Liver (tissue), 9 donors: ENCODE results near the gene SSC4D. TPM values are rescaled to one million over a fixed set of nuclear protein-coding genes. Genes with fewer than 3 reads are reported as not detected.

ENCODE experiments used
- DNase-seq: peaks from one replicate; pipeline ENCODE4 v3.0.0-alpha.2; 2017; ENCODE audit warnings: low spot score
- H3K27ac ChIP-seq, 2 donors: one replicate each; pipeline ENCODE4 v1.7.0; 2013; ENCODE audit warnings: inconsistent platforms in 2 of 2, low read length in 2 of 2, control low read depth in 1 of 2, low read depth in 1 of 2, mild to moderate bottlenecking in 1 of 2
- H3K27me3 ChIP-seq, 4 donors: one replicate each; pipeline versions ENCODE4 v1.6.1 to v1.7.0; 2013; ENCODE audit warnings: low read length in 3 of 4, inconsistent platforms in 1 of 4, mild to moderate bottlenecking in 1 of 4, moderate library complexity in 1 of 4; ENCODE audit not compliant: control insufficient read depth in 4 of 4, insufficient read depth in 4 of 4
- H3K36me3 ChIP-seq, 4 donors: one replicate each; pipeline versions ENCODE4 v1.6.1 to v1.7.0; 2013; ENCODE audit warnings: low read length in 3 of 4, mild to moderate bottlenecking in 3 of 4, low read depth in 1 of 4, moderate library complexity in 1 of 4; ENCODE audit not compliant: control insufficient read depth in 4 of 4, insufficient read depth in 3 of 4
- H3K4me1 ChIP-seq, 4 donors: one replicate each; pipeline versions ENCODE4 v1.6.1 to v1.7.0; 2013; ENCODE audit warnings: low read length in 3 of 4, mild to moderate bottlenecking in 3 of 4, moderate library complexity in 1 of 4; ENCODE audit not compliant: control insufficient read depth in 4 of 4, insufficient read depth in 4 of 4
- H3K4me3 ChIP-seq, 3 donors: one replicate each; pipeline versions ENCODE4 v1.6.1 to v1.7.0; 2013; ENCODE audit warnings: low read length in 3 of 3, control low read depth in 1 of 3, low read depth in 1 of 3, mild to moderate bottlenecking in 1 of 3
- H3K9ac ChIP-seq, 2 donors: one replicate each; pipeline ENCODE4 v1.7.0; 2013; ENCODE audit warnings: low read length in 2 of 2, mild to moderate bottlenecking in 2 of 2, moderate library complexity in 2 of 2, control low read depth in 1 of 2, low read depth in 1 of 2
- H3K9me3 ChIP-seq, 4 donors: one replicate each; pipeline versions ENCODE4 v1.6.1 to v1.7.0; 2013; ENCODE audit warnings: low read length in 3 of 4; ENCODE audit not compliant: control insufficient read depth in 4 of 4
- EGR1 ChIP-seq, 2 donors: IDR thresholded peaks; 2 replicates each; pipeline ENCODE4 v1.6.1; 2016 to 2018; ENCODE audit warnings: antibody characterized with exemption in 2 of 2, low read depth in 2 of 2
- GABPA ChIP-seq, 2 donors: IDR thresholded peaks in 1 of 2; conservative IDR thresholded peaks in 1 of 2; 2 replicates each; pipeline ENCODE4 v1.6.1; 2016; ENCODE audit warnings: antibody characterized with exemption in 2 of 2, mild to moderate bottlenecking in 1 of 2, moderate library complexity in 1 of 2
- HNF4A ChIP-seq, 2 donors: conservative IDR thresholded peaks; 2 replicates each; pipeline ENCODE4 v1.6.1; 2016; ENCODE audit warnings: antibody characterized with exemption in 2 of 2, mild to moderate bottlenecking in 2 of 2
- HNF4G ChIP-seq: IDR thresholded peaks from 2 replicates; pipeline ENCODE4 v1.6.1; 2016; ENCODE audit warnings: antibody characterized with exemption
- JUND ChIP-seq, 2 donors: IDR thresholded peaks; 2 replicates each; pipeline ENCODE4 v1.6.1; 2016; ENCODE audit warnings: antibody characterized with exemption in 2 of 2
- NR2F2 ChIP-seq: IDR thresholded peaks from 2 replicates; pipeline ENCODE4 v1.6.1; 2016; ENCODE audit warnings: antibody characterized with exemption
- RAD21 ChIP-seq, 2 donors: IDR thresholded peaks; 2 replicates each; pipeline ENCODE4 v1.6.1; 2016; ENCODE audit warnings: antibody characterized with exemption in 2 of 2, mild to moderate bottlenecking in 2 of 2
- RXRA ChIP-seq, 2 donors: IDR thresholded peaks; 2 replicates each; pipeline ENCODE4 v1.6.1; 2017 to 2018; ENCODE audit warnings: antibody characterized with exemption in 2 of 2, mild to moderate bottlenecking in 1 of 2
- SP1 ChIP-seq: IDR thresholded peaks from 2 replicates; pipeline ENCODE4 v1.6.1; 2018; ENCODE audit warnings: antibody characterized with exemption, mild to moderate bottlenecking
- YY1 ChIP-seq: IDR thresholded peaks from 2 replicates; pipeline ENCODE4 v1.6.1; 2016; ENCODE audit warnings: antibody characterized with exemption, mild to moderate bottlenecking
- WGBS: extraction: QIAGEN DNeasy Blood & Tissue Kit; methylation state at CpG from one replicate; pipeline ENCODE4 v1.1.7; 2013; 5-methylcytosine and 5-hydroxymethylcytosine counted together
- polyA plus RNA-seq, 2 donors: library from polyadenylated mRNA; stranded (reverse) in 1 of 2; unstranded in 1 of 2; fragments of 200-250 nt in 1 of 2; fragments of >200 nt in 1 of 2; fragmentation: Nextera tagmentation in 1 of 2; extraction: Ambion mirVana in 1 of 2; gene quantifications; one replicate each; pipeline versions ENCODE4 v1.2.1 to v1.2.3, GENCODE V29; 2013 to 2015
- total RNA-seq, 2 donors: library from RNA; depleted of rRNA; stranded (reverse); fragments of >200 nt; gene quantifications; one replicate each; pipeline ENCODE4 v1.2.3, GENCODE V29; 2014
- TF ChIP-seq, protein P1 (sequence below): fragments of 150-350 bp; IDR thresholded peaks from 2 replicates; pipeline ENCODE4 v1.5.1; 2017; ENCODE audit warnings: improper control_type of control experiment, low read depth, low read length; ENCODE audit not compliant: missing input control
- TF ChIP-seq, protein P2 (sequence below): IDR thresholded peaks from 2 replicates; pipeline ENCODE4 v1.6.1; 2016; ENCODE audit warnings: antibody characterized with exemption, mild to moderate bottlenecking
- TF ChIP-seq, protein P3 (sequence below): IDR thresholded peaks from 2 replicates; pipeline ENCODE4 v1.6.1; 2016; ENCODE audit warnings: antibody characterized with exemption
- donor health status: healthy.
- donor health status: healthy.
- donor health status: healthy.
- donor health status: healthy.
- donor health status: healthy.

SSC4D gene
- total and polyA plus RNA-seq, 4 donors: 1.2 to 2.3 (median 1.5) TPM

DNA sequence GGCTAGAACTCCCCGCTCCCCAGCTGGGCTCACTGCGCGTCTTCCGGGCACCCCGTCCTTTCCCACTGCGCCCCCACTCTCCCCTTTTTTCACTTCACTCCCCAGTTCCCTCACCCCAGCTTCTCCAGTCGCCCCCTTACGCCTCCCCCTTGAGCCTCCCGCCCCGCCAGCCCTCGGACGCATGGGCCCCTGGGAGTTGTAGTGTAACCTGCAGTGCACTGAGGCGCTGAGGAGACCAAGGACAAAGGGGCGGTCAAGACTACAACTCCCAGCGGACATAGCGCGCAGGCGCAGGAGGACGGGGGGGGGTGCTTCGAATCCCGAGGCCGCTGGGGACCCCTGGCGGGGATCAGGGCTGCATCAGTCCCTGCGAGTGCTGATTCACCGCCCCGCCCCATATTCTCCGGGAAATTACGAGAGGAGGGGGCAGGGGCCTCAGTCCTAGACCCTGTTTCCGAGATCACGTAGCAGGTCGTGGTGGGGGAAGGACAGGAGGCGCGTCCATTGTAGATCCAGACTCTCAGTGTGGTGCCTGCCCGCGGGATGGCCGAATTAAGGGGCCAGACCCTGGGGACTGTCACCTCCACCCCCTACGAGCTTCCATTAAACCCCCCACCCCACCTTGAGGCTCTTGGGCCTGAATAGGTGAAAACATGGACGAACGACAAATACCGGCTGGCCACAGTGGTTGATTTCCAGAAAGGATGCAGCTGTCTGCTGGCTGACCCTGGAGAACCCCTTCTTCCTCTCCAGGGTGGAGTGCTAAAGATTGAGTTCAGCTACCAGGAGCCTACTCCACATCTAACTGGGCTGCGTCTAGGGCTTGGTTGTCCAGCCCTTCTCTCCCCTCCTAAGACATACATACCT lies 50.2 kb downstream of the SSC4D start (continued):
- TF ChIP-seq, protein P1, sequence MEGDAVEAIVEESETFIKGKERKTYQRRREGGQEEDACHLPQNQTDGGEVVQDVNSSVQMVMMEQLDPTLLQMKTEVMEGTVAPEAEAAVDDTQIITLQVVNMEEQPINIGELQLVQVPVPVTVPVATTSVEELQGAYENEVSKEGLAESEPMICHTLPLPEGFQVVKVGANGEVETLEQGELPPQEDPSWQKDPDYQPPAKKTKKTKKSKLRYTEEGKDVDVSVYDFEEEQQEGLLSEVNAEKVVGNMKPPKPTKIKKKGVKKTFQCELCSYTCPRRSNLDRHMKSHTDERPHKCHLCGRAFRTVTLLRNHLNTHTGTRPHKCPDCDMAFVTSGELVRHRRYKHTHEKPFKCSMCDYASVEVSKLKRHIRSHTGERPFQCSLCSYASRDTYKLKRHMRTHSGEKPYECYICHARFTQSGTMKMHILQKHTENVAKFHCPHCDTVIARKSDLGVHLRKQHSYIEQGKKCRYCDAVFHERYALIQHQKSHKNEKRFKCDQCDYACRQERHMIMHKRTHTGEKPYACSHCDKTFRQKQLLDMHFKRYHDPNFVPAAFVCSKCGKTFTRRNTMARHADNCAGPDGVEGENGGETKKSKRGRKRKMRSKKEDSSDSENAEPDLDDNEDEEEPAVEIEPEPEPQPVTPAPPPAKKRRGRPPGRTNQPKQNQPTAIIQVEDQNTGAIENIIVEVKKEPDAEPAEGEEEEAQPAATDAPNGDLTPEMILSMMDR: peak; percentile 85
- peak in 1 of 2 donors; percentile 53 for TF ChIP-seq JUND (IDR thresholded peaks at IDR 0.05)
- TF ChIP-seq EGR1 (IDR thresholded peaks at IDR 0.05; ENCODE audit: low read depth in 2 of 2): peak in 1 of 2 donors; percentile 4
- TF ChIP-seq HNF4G: no peak
- TF ChIP-seq RAD21 (IDR thresholded peaks at IDR 0.05): peak; percentile 76 to 83
- TF ChIP-seq SP1: peak; percentile 60
- peak; percentile 50 for TF ChIP-seq YY1
- TF ChIP-seq RXRA (IDR thresholded peaks at IDR 0.05): peak; percentile 52 to 58

DNA sequence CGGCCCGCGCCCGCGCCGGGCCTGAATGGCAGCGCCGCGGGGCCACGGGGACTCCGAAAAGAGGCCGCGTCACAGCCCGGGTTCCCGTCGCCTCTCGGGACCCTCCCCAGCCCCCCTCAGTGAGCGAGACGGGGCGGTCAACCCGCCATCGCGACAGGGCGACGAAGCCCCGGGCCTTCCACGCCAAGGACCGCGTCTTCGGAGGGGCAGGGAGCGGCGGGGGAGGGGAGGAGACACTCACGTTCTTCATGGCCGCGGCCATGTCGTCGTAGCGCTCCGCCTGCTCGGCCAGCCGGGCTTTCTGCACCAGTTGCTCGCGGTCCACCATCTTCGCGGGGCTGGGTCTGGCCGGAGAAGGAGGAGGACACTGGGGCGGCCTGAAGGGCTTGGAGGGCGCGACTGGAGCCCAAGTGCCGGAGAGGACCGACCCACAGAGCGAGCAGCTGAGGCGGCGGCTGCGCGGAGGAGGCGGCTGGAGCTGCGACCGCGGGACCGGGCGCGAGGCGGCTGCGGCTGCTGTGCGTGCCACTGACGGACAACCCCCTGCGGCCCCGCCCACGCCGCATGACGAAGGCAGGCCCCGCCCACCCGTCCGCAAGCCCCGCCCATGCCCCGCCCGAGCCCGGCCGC lies 50.9 kb downstream of the SSC4D start, which contains the start of gene YWHAG:
YWHAG (minus strand) TSS at position 511 of the 630 bp plus-strand sequence; CDS start at position 328, 183 bp downstream.
- Histone ChIP-seq H3K4me1 (peaks cover 0 to 17% (median 14%) of the 10 kb centered on the region in 4 donors), H3K36me3 (peaks cover 0 to 3% (median 1%) of the 10 kb centered on the region in 4 donors), H3K27me3 (no peaks in the 10 kb centered on the region), H3K4me3 (peak within 1 kb of the TSS; percentile 82 to 92 (median 86)), H3K9ac (peak within 1 kb of the TSS; percentile 94 to 97), H3K27ac (peak within 1 kb of the TSS; percentile 97 to 99), H3K9me3 (no peaks in the 10 kb centered on the region)
- WGBS: under 1% methylated on average over 80 of the region's 80 CpGs
- DNase-seq: peak; percentile 98
- peak in 1 of 2 donors; percentile 17 for TF ChIP-seq RAD21 (IDR thresholded peaks at IDR 0.05)
- TF ChIP-seq YY1: peak; percentile 88
- TF ChIP-seq EGR1 (IDR thresholded peaks at IDR 0.05; ENCODE audit: low read depth in 2 of 2): peak in 1 of 2 donors; percentile 7
- TF ChIP-seq, protein P2, sequence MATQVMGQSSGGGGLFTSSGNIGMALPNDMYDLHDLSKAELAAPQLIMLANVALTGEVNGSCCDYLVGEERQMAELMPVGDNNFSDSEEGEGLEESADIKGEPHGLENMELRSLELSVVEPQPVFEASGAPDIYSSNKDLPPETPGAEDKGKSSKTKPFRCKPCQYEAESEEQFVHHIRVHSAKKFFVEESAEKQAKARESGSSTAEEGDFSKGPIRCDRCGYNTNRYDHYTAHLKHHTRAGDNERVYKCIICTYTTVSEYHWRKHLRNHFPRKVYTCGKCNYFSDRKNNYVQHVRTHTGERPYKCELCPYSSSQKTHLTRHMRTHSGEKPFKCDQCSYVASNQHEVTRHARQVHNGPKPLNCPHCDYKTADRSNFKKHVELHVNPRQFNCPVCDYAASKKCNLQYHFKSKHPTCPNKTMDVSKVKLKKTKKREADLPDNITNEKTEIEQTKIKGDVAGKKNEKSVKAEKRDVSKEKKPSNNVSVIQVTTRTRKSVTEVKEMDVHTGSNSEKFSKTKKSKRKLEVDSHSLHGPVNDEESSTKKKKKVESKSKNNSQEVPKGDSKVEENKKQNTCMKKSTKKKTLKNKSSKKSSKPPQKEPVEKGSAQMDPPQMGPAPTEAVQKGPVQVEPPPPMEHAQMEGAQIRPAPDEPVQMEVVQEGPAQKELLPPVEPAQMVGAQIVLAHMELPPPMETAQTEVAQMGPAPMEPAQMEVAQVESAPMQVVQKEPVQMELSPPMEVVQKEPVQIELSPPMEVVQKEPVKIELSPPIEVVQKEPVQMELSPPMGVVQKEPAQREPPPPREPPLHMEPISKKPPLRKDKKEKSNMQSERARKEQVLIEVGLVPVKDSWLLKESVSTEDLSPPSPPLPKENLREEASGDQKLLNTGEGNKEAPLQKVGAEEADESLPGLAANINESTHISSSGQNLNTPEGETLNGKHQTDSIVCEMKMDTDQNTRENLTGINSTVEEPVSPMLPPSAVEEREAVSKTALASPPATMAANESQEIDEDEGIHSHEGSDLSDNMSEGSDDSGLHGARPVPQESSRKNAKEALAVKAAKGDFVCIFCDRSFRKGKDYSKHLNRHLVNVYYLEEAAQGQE: peak; percentile 47
- no peak for TF ChIP-seq HNF4A (conservative IDR thresholded peaks at IDR 0.05)

DNA sequence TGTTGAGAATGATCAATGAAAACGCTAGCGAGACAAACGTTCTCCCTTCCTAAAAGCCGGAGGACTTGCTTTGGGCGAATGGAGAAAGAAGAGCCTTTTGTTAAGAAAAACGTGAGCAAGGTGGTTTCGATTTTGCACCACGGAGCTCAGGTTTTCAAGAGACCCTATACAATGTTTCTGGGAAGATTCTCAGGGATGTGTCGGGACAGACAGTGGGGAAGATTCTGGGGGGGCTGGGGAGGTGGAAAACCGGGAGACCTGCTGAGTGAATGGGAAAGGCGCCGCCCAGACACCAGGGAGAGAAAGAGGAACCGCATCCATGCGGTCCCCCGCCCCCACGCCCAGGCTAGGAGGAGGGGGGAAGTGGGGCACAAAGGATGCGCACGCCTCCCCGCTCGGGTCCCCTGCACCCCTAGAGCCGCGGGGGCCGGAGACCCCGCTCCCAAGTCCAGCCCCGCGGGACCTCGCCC lies 51.5 kb downstream of the SSC4D start:
- WGBS: under 1% methylated on average over 27 of the region's 27 CpGs
- Histone ChIP-seq H3K27me3 (no peaks in the 10 kb centered on the region), H3K4me1 (peaks cover 0 to 17% (median 14%) of the 10 kb centered on the region in 4 donors), H3K9ac (peak overlapping the region; percentile 94 to 97), H3K4me3 (peak overlapping the region; percentile 82 to 92 (median 86)), H3K36me3 (peaks cover 0 to 3% (median 1%) of the 10 kb centered on the region in 4 donors), H3K27ac (peak overlapping the region; percentile 97 to 99), H3K9me3 (no peaks in the 10 kb centered on the region)
- DNase-seq: peak; percentile 66
- no peak for TF ChIP-seq GABPA (IDR thresholded peaks at IDR 0.05 in 1 of 2, conservative IDR thresholded peaks at IDR 0.05 in 1 of 2)
- TF ChIP-seq RAD21 (IDR thresholded peaks at IDR 0.05): no peak
- no peak for TF ChIP-seq SP1
- no peak for TF ChIP-seq YY1
- TF ChIP-seq, protein P1: no peak
- TF ChIP-seq, protein P3, sequence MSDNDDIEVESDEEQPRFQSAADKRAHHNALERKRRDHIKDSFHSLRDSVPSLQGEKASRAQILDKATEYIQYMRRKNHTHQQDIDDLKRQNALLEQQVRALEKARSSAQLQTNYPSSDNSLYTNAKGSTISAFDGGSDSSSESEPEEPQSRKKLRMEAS: no peak
- TF ChIP-seq, protein P2: no peak
- TF ChIP-seq HNF4G: no peak
- no peak for TF ChIP-seq JUND (IDR thresholded peaks at IDR 0.05)
- TF ChIP-seq NR2F2: no peak
- TF ChIP-seq RXRA (IDR thresholded peaks at IDR 0.05): no peak
- TF ChIP-seq EGR1 (IDR thresholded peaks at IDR 0.05; ENCODE audit: low read depth in 2 of 2): no peak
